Measurements from ENCODE around the gene XYLT1. TPM values are rescaled to one million over a fixed set of nuclear protein-coding genes. Genes with fewer than 3 reads are reported as not detected.
A peak's percentile ranks its signal among the peaks of the same experiment; 100 is the strongest.

Gene XYLT1
- total and polyA plus RNA-seq, 2 of the 4 experiments (the other 2 are of a cell fraction), result 9.0 to 12.7 TPM

DNA sequence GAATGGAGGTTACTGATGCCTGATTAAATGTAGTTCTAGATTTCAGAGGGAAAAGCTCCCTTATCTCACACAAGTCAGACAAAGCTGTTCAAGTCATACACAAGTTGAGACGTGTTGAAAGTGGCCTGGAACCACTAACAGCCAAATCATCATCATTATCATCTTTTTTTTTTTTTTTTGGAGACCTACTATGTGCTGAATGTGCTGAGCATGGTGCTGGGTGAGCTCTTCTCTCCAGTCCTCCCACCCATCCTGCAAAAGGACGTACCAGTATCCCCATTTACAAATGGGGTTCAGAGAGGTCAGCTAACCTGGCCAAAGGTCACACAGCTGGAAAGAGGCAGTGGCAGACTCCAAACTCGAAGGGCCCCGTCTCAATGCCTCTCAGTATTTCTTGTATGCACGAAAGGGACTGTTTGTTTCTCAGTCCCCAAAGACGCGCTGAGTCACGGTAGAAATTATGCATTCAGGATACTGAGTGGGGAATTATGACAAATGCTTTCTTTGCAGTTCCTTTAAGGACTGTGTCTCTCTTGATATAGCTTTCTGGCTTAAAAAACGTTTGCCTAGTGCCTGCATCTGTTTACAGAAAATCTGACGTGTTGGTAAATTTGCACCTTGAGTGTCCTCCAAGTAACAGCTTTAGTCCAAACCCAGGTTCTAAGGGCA lies 235.5 kb downstream of the XYLT1 start:
- H3K9me1 ChIP-seq (ENCODE audit: insufficient read depth, low read length), result peaks cover 4% of the 10 kb centered on the region; the same call in 1 of the 2 replicates
- no peak overlapping the region for H4K5ac ChIP-seq (ENCODE audit: low read depth, low read length)
- DNase-seq (no peak), ATAC-seq (ENCODE audit: low read depth) (no peak)
- H4K8ac ChIP-seq (ENCODE audit: low read depth in 2 of 2, low read length in 2 of 2), result no peak overlapping the region
- no peak overlapping the region for H3K18ac ChIP-seq (ENCODE audit: low read depth, low read length)
- peaks cover 7 to 10% of the 10 kb centered on the region in 2 experiments; a peak in 1 of 4 replicates for H3K79me1 ChIP-seq (ENCODE audit: low read depth in 1 of 2, low read length in 2 of 2)
- H3K9me3 ChIP-seq (ENCODE audit: control insufficient read depth, insufficient read depth, low read length), result no peaks in the 10 kb centered on the region
- H3K56ac ChIP-seq (ENCODE audit: extremely low read depth, insufficient read depth, low read length), result no peak overlapping the region
- H2BK15ac ChIP-seq (ENCODE audit: low read depth, low read length), result no peak overlapping the region
- H2BK5ac ChIP-seq (ENCODE audit: low read depth, low read length, poor library complexity, severe bottlenecking), result no peak overlapping the region
- H3K4me3 ChIP-seq (ENCODE audit: insufficient read depth, low read depth, low read length), result no peak overlapping the region
- 87% methylated on average over 6 of the region's 10 CpGs; no CpG with 5 or more reads in 1 of the 2 experiments for WGBS, 2 experiments (ENCODE audit: extremely low coverage in 2 of 2, insufficient read length in 1 of 2)
- H3K36me3 ChIP-seq (ENCODE audit: control insufficient read depth, insufficient read depth, low read length), result no peaks in the 10 kb centered on the region; the same call in 1 of the 2 replicates
- peaks cover 4% of the 10 kb centered on the region; the same call in 1 of the 2 replicates for H4K20me1 ChIP-seq (ENCODE audit: insufficient read depth, low read length)
- H3K4me1 ChIP-seq (ENCODE audit: control insufficient read depth, insufficient read depth, low read length), result no peaks in the 10 kb centered on the region
- TF ChIP-seq MXI1 (IDR thresholded peaks at IDR 0.05; ENCODE audit: borderline replicate concordance, low read depth, low read length) (no peak), NFE2L2 (IDR thresholded peaks at IDR 0.05; ENCODE audit: low read depth, low read length) (peak; percentile 12; the same call in 1 of the 2 replicates)
- H2AK9ac ChIP-seq (replicated peaks; ENCODE audit: low read depth, low read length, poor library complexity), result no peak overlapping the region
- no peak overlapping the region for H4K91ac ChIP-seq (ENCODE audit: insufficient read depth, low read depth, low read length)
- ChIA-PET CTCF (interaction anchor here (0.6 to 0.7 kb wide), 3 partner anchors 15 to 284 kb away, joined by 3 to 5 read pairs (median 3); no protein-coding TSS in a partner anchor), POLR2A (ENCODE audit: unreplicated experiment) (no interaction called here)
- no peak overlapping the region for H3K4ac ChIP-seq (ENCODE audit: low read depth, low read length)
- no peak overlapping the region for H3K27ac ChIP-seq (ENCODE audit: insufficient read depth, low read length)
- H3K14ac ChIP-seq (replicated peaks; ENCODE audit: low read depth, low read length), result no peak overlapping the region
- no peak overlapping the region for H2BK120ac ChIP-seq (ENCODE audit: low read depth, low read length)
- intact Hi-C loops (cut with micrococcal nuclease), result no loop called here
- no peak overlapping the region for H3K4me2 ChIP-seq (ENCODE audit: low read depth, low read length)
- in situ Hi-C loops (cut with MboI; ENCODE audit: low sequenced_read_pairs), result no loop called here
- dilution Hi-C loops (cut with HindIII; ENCODE audit: low sequenced_read_pairs, unreplicated experiment), result no loop called here
- no peak overlapping the region for H2AFZ ChIP-seq (replicated peaks; ENCODE audit: low read length, poor library complexity)
- H3K9ac ChIP-seq (ENCODE audit: low read depth, low read length), result no peak overlapping the region
- H3K23ac ChIP-seq (ENCODE audit: low read depth, low read length), result no peak overlapping the region
- H2BK20ac ChIP-seq (ENCODE audit: low read depth, low read length), result no peak overlapping the region
- H2AK5ac ChIP-seq (ENCODE audit: low read depth, low read length), result no peak overlapping the region
- H3K27me3 ChIP-seq (ENCODE audit: control insufficient read depth, insufficient read depth, low read length), result no peaks in the 10 kb centered on the region
- no TSS peak for BruUV-seq (replicated peaks)
